GM21390 (cell line): ENCODE measurements around the gene CENPX.

Experiments used
- ATAC-seq: cut with Tn5 transposase; IDR thresholded peaks from one replicate; pipeline ENCODE4 v1.9.1; 2021; ENCODE audit not compliant: unreplicated experiment

CENPX gene

GRCh38 chr17:82022310-82022980 is at the start of gene CENPX:
Gene CENPX, minus strand, starts transcription at chr17:82022878. Its CDS starts 17 bp downstream, at chr17:82022861.
- ATAC-seq, result no peak

- ATAC-seq, result no peak
Measured at GRCh38 chr17:82070611-82071010, 47.9 kb upstream of the CENPX start.

- ATAC-seq, result no peak
Measured at GRCh38 chr17:82065638-82066303, 43.1 kb upstream of the CENPX start, which contains the start of gene DUS1L. Gene DUS1L, minus strand, starts transcription at chr17:82065804. Its CDS starts 745 bp downstream, at chr17:82065059.

- ATAC-seq, result no peak
Measured at GRCh38 chr17:82065193-82065637, 42.5 kb upstream of the CENPX start.

GRCh38 chr17:82064433-82065192 is 41.9 kb upstream of the CENPX start:
- ATAC-seq, result no peak

- ATAC-seq, result no peak
Measured at GRCh38 chr17:82063424-82064415, 41.0 kb upstream of the CENPX start.

GRCh38 chr17:82062984-82063368 is 40.3 kb upstream of the CENPX start:
- no peak for ATAC-seq

- ATAC-seq, result no peak
Measured at GRCh38 chr17:82062076-82062983, 39.7 kb upstream of the CENPX start.

- no peak for ATAC-seq
Measured at GRCh38 chr17:82061047-82061925, 38.6 kb upstream of the CENPX start.

- ATAC-seq, result no peak
Measured at GRCh38 chr17:82060614-82061013, 37.9 kb upstream of the CENPX start.

GRCh38 chr17:82060001-82060380 is 37.3 kb upstream of the CENPX start:
- no peak for ATAC-seq

GRCh38 chr17:82059272-82060000 is 36.8 kb upstream of the CENPX start:
- ATAC-seq, result no peak

GRCh38 chr17:82058855-82059249 is 36.2 kb upstream of the CENPX start:
- ATAC-seq, result no peak

GRCh38 chr17:82058230-82058854 is 35.7 kb upstream of the CENPX start:
- no peak for ATAC-seq

GRCh38 chr17:82056729-82057621 is 34.3 kb upstream of the CENPX start:
- ATAC-seq, result no peak

- no peak for ATAC-seq
Measured at GRCh38 chr17:82055965-82056728, 33.5 kb upstream of the CENPX start.
